ENCODE measurements around the gene EIF4E2.

GRCh38 chr2:232541961-232542714 is 8.4 kb upstream of the EIF4E2 start:
- TF ChIP-seq CTCF (IDR thresholded peaks at IDR 0.05): no peak
- no peak for TF ChIP-seq EP300 (IDR thresholded peaks at IDR 0.05)

Data from tibial nerve (tissue), 4 donors.